Amniotic epithelial cell (primary cell): Measurements from ENCODE around the gene ZNF277.

Source experiments
- DNase-seq: peaks from one replicate; pipeline ENCODE4 v3.0.0-alpha.2; 2010; ENCODE audit warnings: low read depth

Gene ZNF277, protein sequence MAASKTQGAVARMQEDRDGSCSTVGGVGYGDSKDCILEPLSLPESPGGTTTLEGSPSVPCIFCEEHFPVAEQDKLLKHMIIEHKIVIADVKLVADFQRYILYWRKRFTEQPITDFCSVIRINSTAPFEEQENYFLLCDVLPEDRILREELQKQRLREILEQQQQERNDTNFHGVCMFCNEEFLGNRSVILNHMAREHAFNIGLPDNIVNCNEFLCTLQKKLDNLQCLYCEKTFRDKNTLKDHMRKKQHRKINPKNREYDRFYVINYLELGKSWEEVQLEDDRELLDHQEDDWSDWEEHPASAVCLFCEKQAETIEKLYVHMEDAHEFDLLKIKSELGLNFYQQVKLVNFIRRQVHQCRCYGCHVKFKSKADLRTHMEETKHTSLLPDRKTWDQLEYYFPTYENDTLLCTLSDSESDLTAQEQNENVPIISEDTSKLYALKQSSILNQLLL

DNA sequence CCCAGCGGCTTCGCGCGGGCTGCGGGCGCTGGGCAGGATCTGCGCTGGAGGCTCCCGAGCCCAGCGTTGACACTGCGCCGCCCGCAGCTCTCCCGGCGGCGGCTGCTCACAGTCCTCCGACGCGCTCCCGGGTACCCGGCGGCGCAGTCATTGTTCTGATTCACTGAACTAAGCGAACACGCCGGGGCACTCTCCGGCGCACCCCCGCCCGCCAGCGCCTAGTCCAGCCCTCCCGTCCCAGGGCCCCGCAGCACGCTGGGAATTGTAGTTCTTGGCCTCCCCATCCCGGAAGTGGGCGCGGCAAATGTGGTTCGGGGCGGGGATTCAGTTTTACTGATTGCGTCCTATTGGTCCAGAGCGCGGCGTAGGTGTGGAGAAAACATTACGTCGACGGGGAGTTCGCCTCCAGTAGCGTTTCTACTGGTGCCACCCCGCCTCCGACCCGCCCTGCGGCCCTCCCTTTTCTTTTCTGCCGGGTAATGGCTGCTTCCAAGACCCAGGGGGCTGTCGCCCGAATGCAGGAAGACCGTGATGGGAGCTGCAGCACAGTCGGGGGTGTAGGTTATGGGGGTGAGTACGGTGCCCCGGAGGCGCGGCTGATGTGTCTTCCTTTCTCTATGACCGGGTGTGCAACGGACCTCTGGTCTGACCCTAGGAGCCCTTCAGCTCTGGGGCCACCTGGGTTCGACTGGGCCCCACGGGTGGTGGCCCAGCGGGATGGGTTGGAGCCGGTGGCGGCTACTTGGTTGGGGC lies at the start of gene ZNF277, which contains the start of gene DOCK4:
TSS of gene ZNF277 (plus strand) at position 458 of the 753 bp plus-strand sequence. CDS start at position 480, 22 bp downstream.
TSS of gene DOCK4 (minus strand) at position 162 of the 753 bp plus-strand sequence. CDS start 261 bp downstream, outside the sequence.
- peak; percentile 98 for DNase-seq

DNA sequence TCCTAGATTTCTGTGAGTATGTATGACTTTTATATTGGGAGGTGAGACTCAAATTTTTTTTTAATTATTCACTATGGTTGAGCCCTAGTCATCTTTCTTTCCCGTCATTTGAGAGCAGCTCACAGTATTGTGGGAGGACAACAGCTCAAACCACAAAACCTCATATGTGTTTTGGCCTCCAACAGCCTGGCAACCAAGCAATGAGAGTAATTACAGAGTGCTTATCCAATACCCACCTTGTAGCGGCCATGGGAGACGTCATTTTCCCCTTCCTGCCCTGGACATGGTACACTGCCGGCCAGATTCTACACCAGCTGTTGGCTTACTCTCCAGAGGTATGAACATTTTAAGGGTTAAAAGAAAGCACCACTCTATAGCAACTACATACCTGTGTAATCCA lies 49.4 kb upstream of the ZNF277 start:
- peak; percentile 96 for DNase-seq

DNA sequence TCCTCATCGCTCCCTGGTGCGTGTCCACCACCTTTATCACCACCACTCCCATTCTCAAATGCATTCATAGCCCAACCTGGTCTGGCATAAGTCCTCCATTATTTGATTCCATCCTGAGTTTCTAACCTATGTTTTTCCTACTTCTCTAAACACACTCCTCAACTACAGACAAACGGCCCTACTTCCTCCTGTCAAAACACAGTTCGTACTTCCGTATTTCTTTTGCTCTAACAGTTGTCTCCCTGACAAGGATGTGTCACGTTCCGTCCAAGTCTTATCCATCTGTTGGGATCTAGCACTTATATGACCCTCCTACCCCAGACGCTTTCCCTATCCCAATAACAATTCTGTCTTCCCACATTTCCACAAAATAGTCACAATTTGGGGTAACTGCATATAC lies 47.1 kb upstream of the ZNF277 start:
- no peak for DNase-seq

DNA sequence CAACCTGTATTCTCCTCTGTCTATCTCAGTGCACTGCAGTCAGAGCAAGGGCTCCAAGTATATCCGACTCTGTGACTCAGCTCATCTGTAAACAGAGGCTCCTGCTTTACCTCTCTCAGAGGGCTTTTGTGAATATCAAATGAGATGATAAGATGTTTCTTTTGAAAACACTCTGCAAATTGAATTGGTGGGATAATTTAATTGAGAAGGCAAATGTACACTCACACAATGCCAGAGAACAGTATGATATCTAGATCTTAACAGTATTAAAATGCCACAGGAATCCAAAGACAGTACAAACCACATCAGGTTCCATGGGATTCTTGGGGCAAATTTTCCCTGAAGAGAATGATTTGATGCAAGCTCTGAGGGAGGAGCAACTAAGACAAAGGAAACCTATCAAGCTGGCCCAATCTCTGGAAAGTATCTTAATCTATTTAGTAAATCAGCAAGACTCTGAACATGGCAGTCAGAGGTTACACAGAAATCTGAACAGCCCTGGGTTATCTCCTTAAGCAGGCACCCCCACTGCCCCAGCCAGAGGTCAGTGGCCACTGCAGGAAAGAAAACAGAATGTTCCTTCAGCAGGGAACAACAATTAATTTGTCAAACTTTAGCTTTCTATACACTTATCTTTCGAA lies 46.2 kb upstream of the ZNF277 start:
- DNase-seq: peak; percentile 97

DNA sequence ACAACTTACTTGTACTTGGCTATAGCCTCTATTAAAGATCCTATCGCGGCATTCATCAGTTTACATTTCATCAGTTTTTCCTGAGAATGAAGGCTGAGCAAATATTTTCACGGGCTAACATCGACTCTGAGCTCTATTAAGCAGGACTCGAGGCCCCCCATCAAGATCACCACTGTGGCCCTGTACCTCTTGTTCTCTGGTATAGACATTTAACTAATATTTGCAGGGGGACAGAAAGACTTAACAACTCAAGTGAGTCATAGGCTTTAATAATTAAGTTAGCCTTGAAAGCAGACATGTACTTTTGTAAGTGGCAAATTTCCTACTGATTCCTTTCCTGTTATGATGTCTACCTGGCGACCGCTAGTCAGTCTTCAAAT lies 45.7 kb upstream of the ZNF277 start:
- no peak for DNase-seq

DNA sequence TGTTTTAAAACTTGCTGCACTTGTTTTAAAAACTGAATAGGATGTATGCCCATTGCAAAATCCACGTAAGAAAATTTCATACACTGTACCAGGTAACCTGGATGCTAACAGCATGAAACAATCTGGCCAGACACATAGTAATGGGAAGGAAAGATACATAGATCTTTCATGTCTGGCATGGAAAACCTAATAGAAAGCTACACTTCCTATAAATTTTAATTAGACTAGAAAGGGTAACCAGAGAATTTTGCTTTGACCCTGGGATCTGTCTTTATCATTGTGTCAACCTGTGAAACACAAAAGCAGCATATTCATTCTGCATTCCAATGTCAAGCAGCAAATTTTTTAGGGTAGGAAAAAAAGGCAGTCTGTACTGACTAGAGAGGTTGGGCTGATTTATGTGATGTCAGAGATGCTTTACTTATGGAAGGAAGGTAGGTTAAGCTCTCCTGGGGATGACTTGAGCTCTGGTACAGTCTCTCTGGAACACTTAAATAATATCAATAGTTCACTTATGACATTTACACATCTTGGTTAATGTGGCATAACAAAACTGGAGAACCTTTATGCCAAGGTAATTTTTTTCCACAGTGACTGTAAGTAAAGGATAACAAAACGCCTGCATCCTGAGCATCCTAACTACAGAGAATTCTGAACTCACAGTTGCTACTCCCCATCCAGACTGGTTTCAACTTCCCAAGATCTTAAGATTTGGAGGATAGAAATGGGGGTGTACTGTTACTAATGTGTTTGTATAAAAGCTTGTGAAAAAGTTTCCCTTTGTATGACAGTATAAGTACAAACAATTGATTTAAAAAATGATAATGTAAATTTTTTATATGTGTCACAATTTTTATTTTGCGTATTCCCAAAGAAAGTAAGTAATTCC lies 45.0 kb upstream of the ZNF277 start:
- DNase-seq: peak; percentile 29

DNA sequence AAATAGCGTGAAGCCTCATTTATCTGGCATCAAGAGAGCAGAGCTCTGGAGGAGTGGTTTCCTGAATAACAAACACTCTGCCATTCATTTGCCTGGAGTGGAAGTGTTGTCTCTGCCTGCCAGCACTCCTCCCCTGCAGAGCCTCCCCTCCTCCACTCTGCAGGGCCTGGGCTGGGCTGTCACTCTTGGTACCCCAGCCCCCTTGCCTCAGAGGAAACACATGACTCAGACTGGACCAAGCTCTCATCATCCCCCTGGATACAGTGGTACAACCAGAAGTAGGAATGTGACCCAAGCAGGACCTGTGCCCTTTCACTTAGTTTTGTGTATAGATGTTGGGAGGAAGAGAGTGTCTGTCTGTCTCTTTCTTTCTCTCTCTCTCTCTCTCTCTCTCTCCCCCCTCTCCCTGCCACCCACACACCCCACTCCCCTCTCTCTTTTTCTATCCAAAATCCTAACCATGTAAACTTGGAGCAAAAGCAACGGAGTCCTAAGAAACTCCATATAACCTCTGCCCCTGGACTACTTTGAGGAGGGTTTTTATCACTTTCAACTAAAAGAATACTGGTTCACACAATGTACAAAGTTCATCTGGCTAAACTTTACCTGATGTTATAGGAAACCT lies 44.2 kb upstream of the ZNF277 start:
- peak; percentile 89 for DNase-seq

DNA sequence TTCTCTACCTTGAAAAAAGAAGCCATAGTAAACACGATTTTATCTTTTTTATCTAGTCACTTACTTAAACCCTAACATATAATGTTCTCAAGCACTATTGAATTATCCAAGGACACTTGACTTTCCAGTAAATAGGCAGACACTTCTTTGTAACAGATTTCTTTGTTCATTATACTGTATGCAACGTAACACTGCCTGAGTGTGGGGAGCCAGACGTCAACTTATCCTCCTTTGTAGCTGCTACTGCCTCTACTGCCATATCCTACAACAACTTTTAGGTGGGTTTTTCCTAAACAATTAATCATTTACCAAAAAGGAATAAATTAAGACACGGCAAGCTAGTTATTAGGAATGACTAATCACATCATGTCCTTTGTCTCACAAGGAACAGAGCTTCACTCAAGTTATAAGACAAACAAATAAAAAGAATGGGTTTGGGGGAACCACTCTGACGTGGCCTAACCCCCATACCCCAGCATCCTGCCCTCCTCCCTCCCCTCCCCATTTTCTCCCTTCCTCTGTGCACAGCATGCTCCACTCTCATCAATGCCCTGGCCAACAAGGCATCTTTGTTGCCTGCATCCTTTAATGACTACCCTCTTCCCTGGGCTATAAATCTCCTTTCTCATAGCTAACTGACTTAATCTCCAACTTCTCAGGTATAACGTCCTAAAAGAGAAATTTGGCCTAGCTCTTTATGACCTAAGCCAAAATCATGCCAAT lies 43.5 kb upstream of the ZNF277 start:
- DNase-seq: no peak

DNA sequence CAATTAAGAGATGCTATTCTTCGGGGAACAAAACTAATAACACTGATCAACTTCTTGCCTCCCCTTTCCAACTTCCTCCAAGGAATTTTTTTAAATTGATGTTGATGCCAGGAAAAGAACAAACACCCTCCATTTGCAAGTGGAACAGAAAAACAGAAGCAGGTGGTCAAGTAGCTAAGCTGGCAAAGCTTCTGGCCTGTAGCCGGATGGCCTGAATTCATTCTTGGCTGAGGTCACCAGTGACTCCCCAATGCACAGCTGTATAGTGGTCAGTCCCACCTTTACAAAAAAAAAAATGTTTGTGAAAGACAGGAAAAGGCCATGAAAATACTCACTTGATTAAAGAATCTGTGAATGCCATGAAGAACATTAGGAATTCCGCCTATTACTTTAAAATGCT lies 39.3 kb upstream of the ZNF277 start:
- no peak for DNase-seq

DNA sequence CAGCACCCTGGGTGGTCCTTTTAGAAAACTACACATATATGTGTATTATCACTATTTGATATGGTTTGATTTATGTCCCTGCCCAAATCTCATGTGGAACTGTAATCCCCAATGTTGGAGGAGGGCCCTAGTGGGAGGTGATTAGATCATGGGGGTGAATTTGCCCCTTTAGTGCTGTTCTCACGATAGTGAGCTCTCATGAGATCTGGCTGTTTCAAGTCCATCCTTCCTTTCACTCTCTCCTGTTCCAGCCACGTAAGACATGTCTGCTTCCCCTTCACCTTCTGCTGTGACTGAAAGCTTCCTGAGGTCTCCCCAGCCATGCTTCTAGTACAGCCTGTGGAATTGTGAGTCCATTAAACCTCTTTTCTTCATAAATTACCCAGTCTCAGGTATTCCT lies 37.6 kb upstream of the ZNF277 start:
- DNase-seq: no peak

DNA sequence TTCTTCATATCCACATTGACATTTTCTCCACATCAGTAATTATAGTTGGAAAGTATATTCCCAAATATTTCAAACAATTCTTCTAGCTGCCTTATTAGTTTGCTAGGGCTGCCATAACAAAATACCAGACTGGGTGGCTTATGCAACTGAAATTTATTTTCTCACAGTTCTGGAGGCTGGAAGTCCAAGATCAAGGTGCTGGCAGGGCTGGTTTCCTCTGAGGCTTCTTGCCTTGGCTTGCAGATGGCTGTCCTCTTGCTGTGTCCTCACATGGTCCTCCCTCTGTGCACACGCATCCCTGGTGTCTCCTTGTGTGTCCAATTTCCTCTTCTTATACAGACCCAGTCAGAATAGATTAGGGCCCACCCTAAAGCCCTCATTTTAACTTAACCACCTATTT lies 34.8 kb upstream of the ZNF277 start:
- DNase-seq: no peak

DNA sequence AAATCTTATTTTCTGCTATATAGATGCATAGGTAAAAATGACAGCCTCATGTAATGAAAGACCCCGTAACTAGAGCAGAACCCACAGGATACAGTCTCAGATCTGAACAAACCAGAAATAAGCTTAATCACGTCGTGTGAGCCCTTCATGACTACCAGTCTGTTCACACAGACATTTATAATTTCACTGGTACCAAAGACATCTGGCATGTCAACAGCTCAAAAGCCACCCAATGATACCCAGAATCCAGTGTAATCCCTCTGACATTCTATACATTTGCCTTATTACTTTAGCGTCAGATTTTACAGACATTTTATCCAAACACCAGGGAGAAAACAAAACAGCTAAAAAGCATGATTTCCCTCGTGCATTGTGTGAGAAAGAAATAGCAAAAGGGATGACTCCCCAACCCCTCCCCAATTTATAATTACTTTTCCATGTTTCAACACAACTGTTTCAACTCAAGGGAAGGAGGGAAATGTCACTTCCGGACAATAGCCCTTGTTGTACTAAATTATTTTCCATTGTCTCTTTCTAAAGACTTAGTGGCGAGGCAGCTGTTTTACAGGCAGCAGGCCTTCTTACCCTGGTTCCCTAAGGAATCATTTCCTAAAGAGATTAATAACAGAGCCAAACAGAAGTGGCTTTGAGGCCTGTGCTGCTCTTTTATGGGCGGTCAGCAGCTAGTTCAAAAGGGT lies 33.5 kb upstream of the ZNF277 start:
- DNase-seq: no peak

DNA sequence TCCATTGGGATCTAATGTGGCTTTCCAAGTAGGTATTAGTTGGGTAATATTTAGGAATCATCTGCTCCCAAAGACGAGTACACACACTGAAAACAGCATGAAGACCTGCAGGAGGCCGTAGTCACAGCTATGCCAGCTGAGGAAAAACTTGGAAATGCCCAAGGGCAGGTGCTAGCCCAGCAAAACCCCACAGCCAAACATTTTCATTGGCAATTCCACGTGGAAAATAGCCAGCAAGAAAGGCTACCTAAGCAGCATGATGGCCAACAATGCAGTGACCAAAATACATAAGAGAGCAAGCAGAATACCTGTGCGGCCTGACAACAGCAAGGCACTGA lies 33.0 kb upstream of the ZNF277 start:
- DNase-seq: no peak

DNA sequence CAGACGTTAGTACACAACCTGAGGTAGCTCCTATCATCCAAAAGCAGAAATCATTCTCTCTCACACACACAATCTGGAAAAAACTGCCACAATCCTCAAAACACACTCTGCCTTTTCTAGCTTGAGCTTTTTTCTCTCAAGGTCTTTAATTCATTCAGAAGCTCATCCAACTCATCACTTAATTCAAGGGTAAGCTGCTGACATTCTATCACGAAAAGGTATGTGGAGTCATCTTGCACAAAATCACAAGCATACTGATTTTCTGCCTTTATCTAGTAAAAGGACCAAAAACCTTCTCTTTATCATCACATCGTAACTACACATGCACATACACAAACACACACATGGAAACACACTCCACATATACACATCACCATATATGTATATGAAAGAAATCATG lies 32.3 kb upstream of the ZNF277 start:
- no peak for DNase-seq

DNA sequence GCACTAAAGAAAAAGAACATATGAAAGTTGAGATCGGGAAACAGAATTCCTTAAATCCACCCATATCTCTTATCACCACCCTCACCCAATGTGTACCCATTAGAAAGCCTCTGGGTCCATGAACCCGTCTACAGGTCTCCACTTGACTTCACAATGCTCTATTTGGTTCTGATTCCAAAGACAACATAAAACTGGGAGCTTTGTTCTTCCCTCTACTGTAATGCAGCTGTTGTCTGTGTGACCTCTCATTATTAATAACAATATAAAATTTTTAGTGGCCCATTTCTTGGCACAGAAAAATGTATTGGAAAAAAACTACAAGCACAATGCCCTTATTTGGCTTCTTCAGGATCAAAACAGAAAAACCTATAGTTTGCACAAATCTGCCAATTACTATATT lies 30.3 kb upstream of the ZNF277 start:
- no peak for DNase-seq

DNA sequence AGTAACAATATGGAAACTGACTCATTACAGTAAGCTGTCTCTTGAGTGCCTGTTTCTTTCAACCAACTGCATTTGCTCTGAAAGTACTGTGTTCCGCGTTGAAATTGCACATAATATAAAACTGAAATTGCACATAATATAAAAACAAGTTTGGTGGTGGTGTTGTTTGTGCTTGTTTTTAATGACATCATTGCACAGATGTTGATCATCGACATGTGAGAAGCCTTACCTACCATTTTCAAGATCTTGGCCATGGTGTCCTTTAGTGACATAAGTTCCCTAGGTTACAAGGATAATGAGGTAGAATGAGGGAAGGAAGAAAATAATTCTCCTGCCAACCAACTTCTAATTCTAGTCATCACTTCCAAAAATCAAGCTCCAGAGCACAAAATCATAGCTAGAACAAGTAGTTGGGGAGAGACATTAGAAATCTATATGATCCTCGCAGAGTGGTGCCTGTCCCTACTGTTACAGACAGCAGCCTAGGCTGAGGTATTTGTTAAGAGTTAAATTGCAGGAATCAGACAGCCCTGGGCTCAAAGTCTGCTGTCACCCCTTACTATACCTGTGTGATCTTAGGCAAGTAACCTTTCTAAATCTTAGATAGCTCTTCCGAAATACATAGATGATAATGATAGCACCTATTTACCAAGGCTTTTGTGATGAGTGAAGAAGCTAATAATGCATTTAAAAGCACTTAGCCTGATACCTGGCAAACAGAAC lies 29.6 kb upstream of the ZNF277 start:
- DNase-seq: no peak

DNA sequence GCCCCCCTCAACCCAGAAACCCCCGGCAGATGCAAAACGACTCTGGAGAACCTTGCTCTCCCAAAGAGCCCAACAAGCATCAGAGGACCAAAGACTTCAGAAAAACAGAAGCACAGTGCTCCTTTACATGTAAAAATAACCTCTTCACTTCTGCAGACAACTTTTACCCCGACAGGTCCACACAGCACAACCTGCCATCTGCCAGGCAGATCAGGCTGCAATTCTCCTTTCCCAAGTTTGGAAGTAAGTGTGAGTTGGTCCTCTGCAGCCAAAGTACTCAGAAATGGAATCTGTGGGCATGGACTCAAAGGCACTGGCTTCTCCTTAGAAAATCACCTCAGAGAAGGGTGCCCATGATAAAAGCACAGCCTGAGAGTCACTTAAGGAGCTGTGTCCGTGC lies 26.3 kb upstream of the ZNF277 start:
- DNase-seq: no peak

DNA sequence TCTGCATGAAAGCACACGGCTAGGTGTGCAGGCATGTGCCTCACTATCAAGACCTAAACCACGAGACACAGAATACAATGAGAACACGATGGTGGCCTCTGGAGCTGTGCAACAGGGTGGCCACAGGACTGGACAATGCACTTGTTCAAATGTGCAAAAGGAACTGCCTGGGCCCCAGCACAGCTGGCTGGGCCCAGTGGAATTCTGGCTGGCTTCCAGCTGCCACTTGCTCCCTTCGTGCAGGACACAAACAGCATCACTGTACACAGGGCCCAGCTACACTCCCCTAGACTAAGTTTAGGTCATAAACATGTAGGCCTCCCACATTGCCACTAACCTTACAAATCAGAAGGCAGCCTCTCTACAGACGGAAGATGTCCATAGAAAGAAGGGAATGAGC lies 23.7 kb upstream of the ZNF277 start:
- DNase-seq: no peak

DNA sequence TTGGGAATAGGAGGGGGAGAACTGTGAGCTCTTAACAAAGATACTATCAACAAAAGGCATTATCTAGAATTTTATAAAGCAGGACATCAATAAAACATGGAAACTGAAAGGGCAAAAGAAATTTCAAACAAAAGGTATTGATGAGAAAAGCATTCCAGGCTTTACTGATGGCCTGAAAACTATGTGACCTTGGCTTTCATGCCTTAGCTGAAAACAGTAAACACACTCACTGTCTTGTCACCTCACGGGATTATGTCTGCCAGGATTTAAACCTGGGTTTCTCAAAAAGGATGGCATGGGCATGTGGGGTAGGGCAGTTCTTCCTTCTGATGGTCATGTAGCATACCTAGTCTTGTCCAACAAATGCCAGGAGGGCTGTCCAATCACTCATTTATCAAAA lies 23.2 kb upstream of the ZNF277 start:
- DNase-seq: no peak
